ENCODE results near the gene PARP1.

Gene PARP1

GRCh38 chr1:226404904-226405222 is 3.0 kb downstream of the PARP1 start:
- DNase-seq = no peak

GRCh38 chr1:226404063-226404903 is 3.6 kb downstream of the PARP1 start:
- DNase-seq = no peak

GRCh38 chr1:226403201-226404034 is 4.5 kb downstream of the PARP1 start:
- DNase-seq = peak; percentile 17 to 50

DNA sequence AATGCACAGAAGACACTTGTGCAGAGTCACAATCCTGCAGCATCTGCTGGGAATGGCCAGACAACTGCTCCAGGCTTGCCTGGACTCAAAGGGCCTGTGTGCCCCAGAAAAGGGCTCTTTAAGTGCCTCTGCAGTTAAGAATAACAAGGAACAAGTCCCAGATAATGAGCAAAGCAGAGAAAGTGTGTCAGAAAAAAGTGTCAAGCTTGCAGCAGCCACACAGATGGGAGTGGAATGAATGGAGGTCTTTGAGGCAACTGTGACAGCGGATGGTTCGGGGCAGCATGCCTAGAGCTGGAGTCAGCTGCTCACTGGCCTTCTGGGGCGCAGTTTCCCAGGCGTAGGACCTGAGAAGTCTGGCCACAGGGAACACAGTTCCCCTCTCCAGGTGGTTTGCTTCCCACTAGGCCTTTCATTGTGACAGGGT is 5.1 kb downstream of the PARP1 start:
- DNase-seq = no peak

DNA sequence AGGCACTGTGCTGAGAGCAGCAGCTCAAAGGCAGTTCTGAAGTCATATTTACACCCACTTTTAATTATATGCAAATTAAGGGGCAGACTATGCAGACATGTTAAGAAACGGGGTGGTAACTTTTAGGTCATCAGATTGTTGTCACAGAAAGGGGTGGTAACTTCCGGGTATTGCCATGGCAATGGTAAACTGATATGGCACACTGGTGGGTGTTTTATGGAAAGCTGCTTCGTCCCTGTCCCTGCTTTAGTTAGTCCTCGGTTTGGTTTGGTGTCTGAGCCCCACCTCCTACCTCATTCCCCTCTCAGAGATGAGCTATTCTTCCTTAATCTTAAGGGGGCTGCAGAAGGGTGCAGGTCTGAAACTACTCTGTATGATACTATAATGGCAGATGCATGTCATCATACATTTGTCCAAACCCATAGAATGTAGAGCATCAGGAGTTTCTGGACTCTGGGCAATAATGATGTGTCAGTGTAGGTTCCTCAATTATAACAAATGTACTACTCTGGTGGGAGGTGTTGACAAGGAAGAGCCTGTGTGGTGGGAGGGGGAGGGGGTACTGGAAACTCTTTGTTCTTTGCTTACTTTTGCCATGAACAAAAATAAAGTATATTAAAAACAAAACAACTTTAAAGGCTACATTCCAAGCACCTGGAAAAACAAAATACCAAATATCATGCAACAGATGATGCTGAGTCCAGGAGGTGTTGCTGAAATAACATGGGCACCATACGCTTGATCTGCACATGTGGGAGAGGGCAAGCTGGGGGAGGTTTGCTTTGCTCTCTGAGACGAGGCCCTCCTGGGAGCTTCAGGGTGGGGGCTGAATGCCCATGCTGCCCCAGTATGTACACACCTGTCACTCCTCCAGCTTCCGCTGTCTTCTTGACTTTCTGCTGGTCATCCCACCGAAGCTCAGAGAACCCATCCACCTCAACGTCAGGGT is 6.3 kb downstream of the PARP1 start:
- no peak for DNase-seq

DNA sequence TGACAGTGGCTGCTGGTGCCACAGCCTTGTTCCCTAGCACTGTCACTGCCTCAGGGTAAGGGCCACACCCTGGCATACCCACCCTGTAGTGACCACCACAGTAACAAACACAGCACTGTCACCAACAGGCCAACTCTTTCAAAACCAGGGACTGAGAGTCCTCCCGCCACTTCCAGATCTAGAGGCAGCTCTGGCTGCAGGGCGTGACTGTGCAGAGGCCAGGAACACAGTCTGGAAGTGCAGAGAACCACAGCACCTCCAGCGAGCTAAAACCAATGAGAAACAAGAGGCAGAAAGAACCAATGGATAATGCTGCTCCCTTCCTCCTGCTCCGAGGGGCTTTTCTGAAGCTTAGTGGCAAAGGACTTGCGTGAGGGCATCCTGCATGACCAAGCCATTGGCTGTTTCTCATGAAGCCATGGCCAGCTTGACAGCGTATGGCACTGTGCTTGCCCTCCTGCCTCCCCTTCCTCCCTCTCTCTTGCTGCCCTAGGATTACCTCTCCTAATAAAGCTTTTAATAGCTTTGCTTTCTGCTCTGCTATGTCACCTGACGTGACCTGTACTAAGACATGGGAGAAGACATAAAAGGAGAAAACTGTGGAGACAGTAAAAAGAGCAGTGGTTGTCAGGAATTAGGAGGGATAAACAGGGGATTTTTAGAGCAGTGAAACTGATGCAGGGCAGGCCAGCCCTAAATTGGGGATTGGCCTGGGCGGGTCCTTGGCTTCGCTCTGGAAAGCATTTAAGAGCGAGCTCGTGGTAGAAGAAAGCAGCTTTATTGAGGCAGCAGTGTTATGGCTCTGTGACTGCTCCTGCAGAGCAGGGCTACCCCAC is 7.2 kb downstream of the PARP1 start:
- no peak for DNase-seq

DNA sequence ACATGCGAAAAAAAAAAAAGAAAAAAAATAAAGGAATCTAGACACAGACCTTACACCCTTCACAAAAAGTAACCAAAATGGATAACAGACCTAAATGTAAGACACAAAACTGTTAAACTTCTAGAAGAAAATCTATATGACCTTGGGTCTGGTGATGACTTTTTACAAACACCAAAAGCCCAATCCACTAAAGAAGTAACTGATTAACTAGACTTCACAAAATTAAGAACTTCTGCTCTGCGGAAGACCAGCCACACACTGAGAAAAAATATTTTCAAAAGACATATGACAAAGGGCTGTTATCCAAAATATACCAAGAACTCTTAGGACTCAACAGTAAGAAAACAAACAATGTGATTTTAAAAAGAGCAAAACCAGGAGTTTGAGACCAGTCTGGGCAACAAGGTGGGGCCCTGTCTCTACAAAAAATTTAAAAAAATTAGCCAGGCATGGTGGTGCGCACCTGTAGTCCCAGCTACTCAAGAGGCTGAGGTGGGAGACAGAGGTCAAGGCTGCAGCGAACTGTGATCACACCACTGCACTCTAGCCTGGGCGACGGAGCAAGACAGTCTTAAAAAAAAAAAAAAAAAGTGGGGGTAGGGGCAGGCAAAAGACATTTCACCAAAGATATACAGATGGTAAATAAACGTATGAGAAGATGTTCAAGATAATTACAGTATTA is 9.8 kb downstream of the PARP1 start:
- DNase-seq = no peak

DNA sequence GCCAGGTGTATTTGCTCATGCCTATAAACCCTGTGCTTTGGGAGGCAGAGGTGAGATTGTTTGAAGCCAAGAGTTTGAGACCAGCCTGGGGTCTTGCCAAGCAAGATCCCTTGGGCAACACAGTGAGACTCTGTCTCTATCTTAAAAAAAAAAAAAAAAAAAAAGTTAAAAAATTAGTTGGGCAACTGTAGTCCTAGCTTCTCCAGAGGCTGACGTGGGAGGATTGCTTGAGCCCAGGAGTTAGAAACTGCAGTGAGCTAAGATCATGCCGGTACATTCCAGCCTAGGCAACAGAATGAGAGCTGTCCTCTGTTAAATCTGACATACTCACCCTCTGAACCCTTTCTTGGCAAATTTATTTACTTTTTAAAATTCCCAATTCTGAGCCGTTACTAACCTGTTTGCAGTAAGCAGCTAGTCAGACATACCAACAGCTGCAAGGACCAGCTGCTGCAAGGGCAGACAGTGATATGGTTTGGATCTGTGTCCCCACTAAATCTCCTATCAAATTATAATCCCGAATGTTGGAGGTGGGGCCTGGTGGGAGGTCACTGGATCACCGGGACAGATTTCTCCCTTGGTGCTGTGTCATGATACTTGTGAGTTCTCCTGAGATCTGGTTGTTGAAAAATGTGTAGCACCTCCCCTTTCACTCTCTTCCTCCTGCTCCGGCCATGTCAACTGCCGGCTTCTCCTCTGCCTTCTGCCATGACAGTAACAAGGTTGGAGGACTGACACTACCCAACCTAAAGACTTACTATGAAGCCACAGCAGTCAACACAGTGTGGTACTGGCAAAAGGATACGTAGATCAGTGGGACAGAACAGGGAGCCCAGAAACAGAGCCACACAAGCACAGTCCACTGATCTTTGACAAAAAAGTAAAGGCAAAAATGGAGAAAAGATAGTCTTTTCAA is 10.6 kb downstream of the PARP1 start:
- DNase-seq = no peak

DNA sequence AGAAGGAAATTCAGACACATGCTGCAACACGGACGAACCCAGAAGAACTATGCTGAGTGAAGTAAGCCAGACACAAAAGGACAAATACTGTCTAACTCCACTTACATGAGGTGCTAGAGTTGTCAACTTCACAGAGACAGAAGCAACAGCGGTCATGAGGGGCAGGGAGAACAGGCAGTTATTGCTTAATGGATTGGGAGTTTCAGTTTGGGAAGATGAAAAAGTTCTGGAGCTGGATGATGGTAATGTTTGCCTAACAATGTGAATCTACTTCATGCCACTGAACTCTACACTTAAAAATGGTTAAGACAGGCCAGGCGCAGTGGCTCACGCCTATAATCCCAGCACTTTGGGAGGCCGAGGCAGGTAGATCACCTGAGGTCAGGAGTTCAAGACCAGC is 12.1 kb downstream of the PARP1 start:
- no peak for DNase-seq

DNA sequence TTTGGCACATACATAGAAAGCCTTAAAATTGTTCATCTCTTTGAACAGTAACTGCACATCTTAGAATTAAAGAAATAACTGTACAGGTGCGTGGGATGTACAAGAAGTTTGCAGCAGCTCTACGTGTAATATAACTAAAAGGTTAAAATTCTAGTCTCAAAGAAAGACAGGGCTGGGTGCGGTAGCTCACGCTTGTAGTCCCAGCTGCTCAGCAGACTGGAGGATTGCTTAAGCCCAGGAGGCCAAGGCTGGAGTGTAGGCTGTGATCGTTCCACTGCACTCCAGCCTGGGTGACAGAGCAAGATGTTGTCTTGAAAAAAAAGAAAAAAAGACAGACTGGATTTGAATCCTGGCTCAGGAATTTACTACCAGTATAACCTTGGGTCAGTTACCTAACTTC is 13.4 kb downstream of the PARP1 start:
- no peak for DNase-seq

DNA sequence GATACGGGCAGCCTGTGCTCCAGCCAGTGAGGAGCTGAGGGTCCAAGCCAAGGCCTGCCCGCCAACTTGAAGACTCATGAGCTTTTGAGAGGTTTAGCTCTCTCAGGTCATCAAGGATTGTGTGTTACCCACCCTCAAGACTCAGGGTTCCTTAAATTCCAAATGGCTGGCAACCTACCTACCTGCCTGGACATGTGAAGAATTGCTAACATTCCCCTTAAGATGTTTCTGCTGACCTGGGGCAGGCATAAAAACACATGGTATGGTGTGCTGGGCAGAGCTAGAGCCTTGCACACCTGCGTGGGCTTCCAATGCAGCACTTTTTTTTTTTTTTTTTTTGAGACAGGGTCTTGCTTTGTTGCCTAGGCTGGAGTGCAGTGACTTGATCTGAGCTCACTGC is 17.2 kb downstream of the PARP1 start:
- no peak for DNase-seq

GRCh38 chr1:226388131-226388530 is 19.8 kb downstream of the PARP1 start:
- no peak for DNase-seq

DNA sequence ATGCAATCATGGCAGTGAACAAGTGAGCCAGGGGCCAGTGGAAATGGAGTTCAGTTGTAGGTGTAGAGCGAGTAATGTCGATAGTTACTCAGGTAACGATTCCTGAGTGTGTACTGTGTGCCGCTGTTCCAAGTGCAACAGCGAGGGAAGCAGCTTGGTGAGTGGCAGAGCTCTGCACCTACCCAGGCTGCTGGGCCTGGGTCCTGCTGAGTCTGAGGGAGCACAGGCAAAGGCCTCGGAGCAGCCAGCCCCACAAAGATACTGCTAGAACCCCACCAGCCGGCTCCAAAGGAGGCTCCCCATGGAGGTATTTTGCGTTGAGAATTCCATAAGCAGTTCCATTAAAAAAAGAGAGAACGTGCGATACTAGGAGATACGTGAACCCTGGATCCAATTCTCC is 23.2 kb downstream of the PARP1 start:
- no peak for DNase-seq

DNA sequence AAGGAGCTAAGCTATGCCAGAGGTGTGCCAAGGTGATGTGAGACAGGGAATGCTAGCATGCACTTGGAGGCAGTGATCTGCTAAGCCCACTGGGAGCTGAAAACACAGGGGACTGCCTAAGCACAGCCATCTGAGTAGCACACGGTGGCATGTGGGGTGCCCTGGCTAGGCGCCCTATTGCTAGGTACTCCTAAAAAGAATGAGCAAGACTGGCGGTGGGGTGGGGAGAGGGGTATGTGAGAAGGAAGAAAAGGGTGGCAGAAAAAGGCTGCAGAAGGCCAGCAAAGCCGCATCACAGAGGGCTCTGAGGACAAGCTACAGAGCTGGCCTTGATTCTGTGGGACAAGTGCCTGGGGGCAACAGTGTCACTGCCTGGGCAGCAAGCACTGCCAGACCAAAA is 23.9 kb downstream of the PARP1 start:
- DNase-seq = no peak

GRCh38 chr1:226382030-226382429 is 25.9 kb downstream of the PARP1 start:
- DNase-seq = no peak

DNA sequence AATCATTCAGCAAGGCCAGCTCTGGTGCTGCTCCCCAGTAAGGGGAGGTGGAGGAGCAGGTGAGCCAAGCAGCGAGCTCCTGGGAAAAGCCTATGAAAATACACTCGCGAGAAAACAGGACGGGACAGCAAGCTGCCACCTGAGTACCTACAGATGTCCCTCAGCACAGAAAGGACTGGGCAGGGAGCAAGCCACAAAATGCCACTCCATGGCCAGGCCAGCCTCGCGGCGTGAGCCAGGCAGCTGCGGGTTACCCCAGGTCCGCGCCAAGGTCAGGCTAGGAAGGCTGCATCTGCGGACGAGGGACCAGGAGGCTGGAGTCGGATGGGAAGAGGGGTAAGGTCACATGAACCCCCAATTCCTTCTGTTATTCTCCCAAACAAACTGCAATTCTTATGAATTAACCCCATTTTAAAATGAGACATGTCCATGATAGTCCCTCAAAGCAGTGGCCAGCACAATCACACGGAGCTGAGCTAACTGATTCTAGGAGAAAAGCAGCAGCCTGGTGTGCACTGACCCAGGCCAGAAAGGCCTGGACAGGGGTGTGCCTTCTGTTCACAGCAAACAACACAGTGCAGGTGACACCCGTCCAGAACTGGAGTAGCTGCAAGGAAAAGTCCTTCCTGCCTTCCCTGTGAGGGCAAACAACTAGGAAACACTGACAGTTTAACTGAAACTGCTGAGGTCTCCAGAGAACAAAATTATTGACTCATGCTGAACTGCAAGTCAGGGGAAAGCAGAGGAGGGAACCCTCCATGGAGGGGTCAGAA is 26.5 kb downstream of the PARP1 start:
- DNase-seq = no peak

DNA sequence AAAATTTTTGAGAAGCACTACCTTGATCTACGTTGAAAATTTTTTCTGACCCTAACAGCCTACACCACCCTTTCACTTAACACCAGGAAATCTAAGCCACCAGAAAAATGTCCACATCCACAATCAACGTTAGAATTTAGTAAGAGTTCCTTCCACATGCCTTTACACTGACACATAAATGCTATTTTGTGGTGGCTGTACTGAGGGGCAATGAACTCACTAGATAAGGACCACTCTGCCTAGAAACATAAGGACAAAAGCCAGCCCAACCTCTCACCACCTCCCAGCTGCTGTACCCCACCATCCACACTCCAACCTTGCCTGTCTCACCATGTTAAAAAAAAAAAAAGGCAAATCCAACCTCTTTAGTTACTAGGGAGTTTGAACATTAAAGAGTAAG is 29.8 kb downstream of the PARP1 start:
- DNase-seq = no peak

DNA sequence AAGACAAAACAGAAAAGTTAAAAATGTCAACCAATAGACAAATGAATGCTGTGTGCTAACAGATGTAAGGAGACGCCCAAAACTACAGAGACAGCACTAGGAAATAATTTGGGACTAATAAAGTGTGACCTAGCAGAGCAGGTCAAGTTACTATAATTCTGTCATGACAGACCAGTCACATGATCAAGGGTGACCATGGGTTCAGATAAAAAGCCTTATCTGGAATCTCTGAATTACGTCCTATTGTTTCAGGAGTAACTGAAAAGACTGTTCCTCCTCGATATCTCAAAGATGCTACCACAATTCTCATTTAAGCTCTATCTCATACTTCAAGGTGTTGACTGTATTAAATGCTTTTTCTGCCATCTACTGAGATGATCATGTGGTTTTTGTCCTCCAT is 31.6 kb downstream of the PARP1 start:
- DNase-seq = no peak

- DNase-seq = no peak
Observed at GRCh38 chr1:226373376-226373775, 34.5 kb downstream of the PARP1 start.

- no peak for DNase-seq
Observed at GRCh38 chr1:226372885-226373284, 35.0 kb downstream of the PARP1 start.
